SW480 (cell line): ENCODE data around the gene LCMT2.

Experiments
- DNase-seq: peaks from one replicate; pipeline ENCODE4 v3.0.0-alpha.2; 2016; ENCODE audit warnings: low spot score

Gene LCMT2

GRCh38 chr15:43274136-43274535 is 56.2 kb downstream of the LCMT2 start:
- no peak for DNase-seq
